Effector memory CD8-positive, alpha-beta T cell (primary cell): ENCODE measurements around the gene TBK1.

Experiments
- ATAC-seq: fragments of 150-1000 bp; cut with Tn5 transposase; replicated peaks from 2 replicates; pipeline ENCODE4 v1.10.0; 2021; ENCODE audit warnings: mild to moderate bottlenecking, moderate library complexity
- DNase-seq, 3 experiments: peaks; one replicate each; pipeline ENCODE4 v3.0.0; 2021
- H3K27ac Mint-ChIP-seq, 2 donors: one replicate each; pipeline ENCODE4 v1.8.0; 2022; ENCODE audit warnings: mild to moderate bottlenecking in 2 of 2, mixed read lengths in 2 of 2, moderate library complexity in 2 of 2
- H3K27me3 Mint-ChIP-seq, 2 donors: one replicate each; pipeline ENCODE4 v1.8.0; 2022; ENCODE audit warnings: mixed read lengths in 2 of 2
- H3K36me3 Mint-ChIP-seq: one replicate; pipeline ENCODE4 v1.8.0; 2022; ENCODE audit warnings: mild to moderate bottlenecking, moderate library complexity, mixed read lengths; ENCODE audit not compliant: insufficient read depth
- H3K4me1 Mint-ChIP-seq, 2 donors: one replicate each; pipeline ENCODE4 v1.8.0; 2022; ENCODE audit warnings: low read depth in 2 of 2, mixed read lengths in 2 of 2
- H3K4me3 Mint-ChIP-seq, 2 donors: one replicate each; pipeline ENCODE4 v1.8.0; 2022; ENCODE audit warnings: mild to moderate bottlenecking in 2 of 2, mixed read lengths in 2 of 2, moderate library complexity in 2 of 2
- H3K9me3 Mint-ChIP-seq, 2 donors: one replicate each; pipeline ENCODE4 v1.8.0; 2022; ENCODE audit warnings: mixed read lengths in 2 of 2

Gene TBK1

GRCh38 chr12:64430886-64431285 is 21.0 kb upstream of the TBK1 start:
- peaks cover 87% of the 10 kb centered on the region for H3K36me3 Mint-ChIP-seq
- H3K27me3 Mint-ChIP-seq = no peaks in the 10 kb centered on the region
- H3K4me1 Mint-ChIP-seq = no peaks in the 10 kb centered on the region
- H3K9me3 Mint-ChIP-seq = no peaks in the 10 kb centered on the region
- ATAC-seq (no peak), DNase-seq (no peak)
- no peak overlapping the region for H3K4me3 Mint-ChIP-seq
- H3K27ac Mint-ChIP-seq = peak overlapping the region in 1 of 2 donors; percentile 41

GRCh38 chr12:64431791-64432190 is 20.1 kb upstream of the TBK1 start:
- no peak overlapping the region for H3K4me3 Mint-ChIP-seq
- peaks cover 87% of the 10 kb centered on the region for H3K36me3 Mint-ChIP-seq
- H3K27me3 Mint-ChIP-seq = no peaks in the 10 kb centered on the region

GRCh38 chr12:64433915-64434314 is 18.0 kb upstream of the TBK1 start:
- Mint-ChIP-seq H3K4me3 (no peak overlapping the region), H3K27ac (no peak overlapping the region), H3K36me3 (peaks cover 81% of the 10 kb centered on the region), H3K9me3 (no peaks in the 10 kb centered on the region), H3K4me1 (no peaks in the 10 kb centered on the region), H3K27me3 (no peaks in the 10 kb centered on the region)
- DNase-seq (no peak), ATAC-seq (no peak)

More at GRCh38 chr12:64431791-64432190, 20.1 kb upstream of the TBK1 start:
- H3K4me1 Mint-ChIP-seq = no peaks in the 10 kb centered on the region
- no peak overlapping the region for H3K27ac Mint-ChIP-seq
- DNase-seq (no peak), ATAC-seq (no peak)
- H3K9me3 Mint-ChIP-seq = no peaks in the 10 kb centered on the region

GRCh38 chr12:64440100-64440499 is 11.8 kb upstream of the TBK1 start:
- H3K36me3 Mint-ChIP-seq = peaks cover 39% of the 10 kb centered on the region
- ATAC-seq = no peak
- no peaks in the 10 kb centered on the region for H3K9me3 Mint-ChIP-seq
- DNase-seq = no peak
- H3K27me3 Mint-ChIP-seq = no peaks in the 10 kb centered on the region
- H3K4me1 Mint-ChIP-seq = no peaks in the 10 kb centered on the region
- no peak overlapping the region for H3K27ac Mint-ChIP-seq
- no peak overlapping the region for H3K4me3 Mint-ChIP-seq

- H3K27me3 Mint-ChIP-seq = no peaks in the 10 kb centered on the region
- no peaks in the 10 kb centered on the region for H3K9me3 Mint-ChIP-seq
- H3K27ac Mint-ChIP-seq = no peak overlapping the region
- ATAC-seq (no peak), DNase-seq (no peak)
- no peak overlapping the region for H3K4me3 Mint-ChIP-seq
- H3K4me1 Mint-ChIP-seq = peaks cover 5 to 8% of the 10 kb centered on the region in 2 donors
- peaks cover 21% of the 10 kb centered on the region for H3K36me3 Mint-ChIP-seq
Observed at GRCh38 chr12:64445490-64445889, 6.4 kb upstream of the TBK1 start.

- Mint-ChIP-seq H3K4me3 (no peak overlapping the region), H3K36me3 (peaks cover 20% of the 10 kb centered on the region), H3K4me1 (peaks cover 13 to 16% of the 10 kb centered on the region in 2 donors), H3K9me3 (no peaks in the 10 kb centered on the region), H3K27me3 (no peaks in the 10 kb centered on the region), H3K27ac (peak overlapping the region; percentile 21 to 71)
- ATAC-seq = no peak
- no peak for DNase-seq
Observed at GRCh38 chr12:64446295-64446694, 5.6 kb upstream of the TBK1 start.

GRCh38 chr12:64450057-64450640 is 1.8 kb upstream of the TBK1 start:
- H3K27ac Mint-ChIP-seq = peak overlapping the region; percentile 95 to 98
- H3K36me3 Mint-ChIP-seq = peaks cover 22% of the 10 kb centered on the region
- no peaks in the 10 kb centered on the region for H3K9me3 Mint-ChIP-seq
- peaks cover 21 to 33% of the 10 kb centered on the region in 2 donors for H3K4me1 Mint-ChIP-seq
- DNase-seq = no peak
- peak overlapping the region; percentile 91 to 94 for H3K4me3 Mint-ChIP-seq
- no peak for ATAC-seq
- H3K27me3 Mint-ChIP-seq = no peaks in the 10 kb centered on the region

- H3K27me3 Mint-ChIP-seq = no peaks in the 10 kb centered on the region
- H3K4me3 Mint-ChIP-seq = peak overlapping the region; percentile 91 to 94
- no peaks in the 10 kb centered on the region for H3K9me3 Mint-ChIP-seq
- no peak for DNase-seq
- ATAC-seq = peak; percentile 28
- H3K27ac Mint-ChIP-seq = peak overlapping the region; percentile 95 to 98
- peaks cover 26 to 40% of the 10 kb centered on the region in 2 donors for H3K4me1 Mint-ChIP-seq
- peaks cover 22% of the 10 kb centered on the region for H3K36me3 Mint-ChIP-seq
Observed at GRCh38 chr12:64450711-64451486, 1.0 kb upstream of the TBK1 start.

GRCh38 chr12:64452559-64453329 is 824 bp downstream of the TBK1 start:
- H3K4me3 Mint-ChIP-seq = peak overlapping the region; percentile 91 to 94
- DNase-seq (no peak), ATAC-seq (peak; percentile 30)
- H3K4me1 Mint-ChIP-seq = peaks cover 38 to 54% of the 10 kb centered on the region in 2 donors
- H3K27ac Mint-ChIP-seq = peak overlapping the region; percentile 95 to 98
- no peaks in the 10 kb centered on the region for H3K9me3 Mint-ChIP-seq
- peaks cover 21% of the 10 kb centered on the region for H3K36me3 Mint-ChIP-seq
- H3K27me3 Mint-ChIP-seq = no peaks in the 10 kb centered on the region

GRCh38 chr12:64455506-64455905 is 3.6 kb downstream of the TBK1 start:
- Mint-ChIP-seq H3K27ac (peak overlapping the region; percentile 97 to 100), H3K4me1 (peaks cover 45 to 68% of the 10 kb centered on the region in 2 donors), H3K4me3 (peak overlapping the region in 1 of 2 donors; percentile 30), H3K9me3 (no peaks in the 10 kb centered on the region), H3K36me3 (peaks cover 25% of the 10 kb centered on the region), H3K27me3 (no peaks in the 10 kb centered on the region)
- ATAC-seq = no peak
- no peak for DNase-seq

- ATAC-seq (no peak), DNase-seq (no peak)
- Mint-ChIP-seq H3K4me3 (peak overlapping the region; percentile 30 to 56), H3K9me3 (no peaks in the 10 kb centered on the region), H3K27ac (peak overlapping the region; percentile 97 to 100), H3K27me3 (no peaks in the 10 kb centered on the region), H3K4me1 (peaks cover 38 to 61% of the 10 kb centered on the region in 2 donors), H3K36me3 (peaks cover 30% of the 10 kb centered on the region)
Observed at GRCh38 chr12:64456119-64456518, 4.2 kb downstream of the TBK1 start.

GRCh38 chr12:64457032-64457431 is 5.1 kb downstream of the TBK1 start:
- H3K36me3 Mint-ChIP-seq = peaks cover 31% of the 10 kb centered on the region
- peak overlapping the region; percentile 97 to 100 for H3K27ac Mint-ChIP-seq
- H3K9me3 Mint-ChIP-seq = no peaks in the 10 kb centered on the region
- DNase-seq = peak in 1 of 3 experiments; percentile 37
- H3K4me1 Mint-ChIP-seq = peaks cover 33 to 55% of the 10 kb centered on the region in 2 donors
- H3K27me3 Mint-ChIP-seq = no peaks in the 10 kb centered on the region
- H3K4me3 Mint-ChIP-seq = peak overlapping the region in 1 of 2 donors; percentile 30
- no peak for ATAC-seq

GRCh38 chr12:64457466-64457865 is 5.5 kb downstream of the TBK1 start:
- Mint-ChIP-seq H3K4me1 (peaks cover 33 to 55% of the 10 kb centered on the region in 2 donors), H3K4me3 (peak overlapping the region in 1 of 2 donors; percentile 30), H3K27me3 (no peaks in the 10 kb centered on the region), H3K36me3 (peaks cover 30% of the 10 kb centered on the region), H3K27ac (peak overlapping the region; percentile 97 to 100), H3K9me3 (no peaks in the 10 kb centered on the region)
- DNase-seq (no peak), ATAC-seq (no peak)
